Body of pancreas (tissue), 4 donors: ENCODE data around the gene TCEAL6.
"Not testable (repeated sequence)": the region's sequence is repeated elsewhere in the genome, so short reads cannot be mapped to it uniquely, and the experiment has no call there.

Experiments used
- CTCF ChIP-seq, 7 experiments: fragments of 450-650 bp in 4 of 7; fragments of 200-600 bp in 3 of 7; sonication (generic) in 3 of 7; IDR thresholded peaks; one replicate each; pipeline ENCODE4 v1.5.1; 2016 to 2019; ENCODE audit warnings: antibody characterized with exemption in 7 of 7
- POLR2A ChIP-seq, 3 donors: fragments of 450-650 bp; IDR thresholded peaks; one replicate each; pipeline ENCODE4 v1.6.1; 2016; ENCODE audit warnings: antibody characterized with exemption in 3 of 3, mild to moderate bottlenecking in 2 of 3

DNA sequence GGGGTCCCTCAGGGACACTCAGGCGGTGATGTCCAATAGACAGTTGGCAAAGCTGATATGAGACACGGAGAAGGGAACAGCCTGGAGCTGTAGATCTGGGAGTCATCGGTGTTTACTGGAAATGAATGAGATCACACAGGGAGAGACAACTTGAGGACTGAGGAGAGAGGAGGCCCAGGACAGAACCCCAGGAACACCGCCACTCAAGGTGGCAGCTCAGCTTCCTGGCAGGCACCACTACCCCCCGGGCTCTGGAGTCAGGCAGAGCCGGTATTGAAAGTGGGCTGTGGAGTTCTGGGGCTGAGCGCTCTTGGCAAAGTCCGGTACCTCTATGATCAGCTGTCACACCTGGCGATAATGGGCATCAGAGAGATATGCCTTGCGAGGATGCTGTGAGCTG, 17.3 kb downstream of the TCEAL6 start:
- TF ChIP-seq CTCF, POLR2A (IDR thresholded peaks at IDR 0.05): not testable (repeated sequence)
